ENCODE results near the gene LRRC7.
"Not testable (repeated sequence)": the region's sequence is repeated elsewhere in the genome, so short reads cannot be mapped to it uniquely, and the experiment has no call there.

GRCh38 chr1:69962452-69962851, 394.7 kb downstream of the LRRC7 start:
- TF ChIP-seq CTCF (conservative IDR thresholded peaks at IDR 0.05); ZFX (IDR thresholded peaks at IDR 0.05): not testable (repeated sequence)

Measured in C4-2B (cell line).